D721Med (cell line): Measurements from ENCODE around the gene GARIN5A.

ENCODE experiments used
- DNase-seq: peaks from one replicate; pipeline ENCODE4 v3.0.0; 2011; ENCODE audit warnings: low spot score; ENCODE audit not compliant: insufficient read length
- FAIRE-seq: peaks from 2 replicates; lab custom pipeline; 2011; peaks lifted over from hg19 to GRCh38; lab: Jason Lieb, UNC
- CTCF ChIP-seq: IDR thresholded peaks from 2 replicates; pipeline ENCODE4 v1.5.1; 2012; ENCODE audit warnings: mild to moderate bottlenecking, control low read depth; ENCODE audit not compliant: insufficient read depth; ENCODE audit errors: missing control alignments

The GARIN5A gene

GRCh38 chr19:50498219-50499056 is 21.8 kb upstream of the GARIN5A start:
- FAIRE-seq: no peak
- no peak for DNase-seq
- TF ChIP-seq CTCF: no peak

GRCh38 chr19:50497022-50497405 is 20.4 kb upstream of the GARIN5A start:
- TF ChIP-seq CTCF: no peak
- FAIRE-seq (no peak), DNase-seq (no peak)

- no peak for DNase-seq
- no peak for TF ChIP-seq CTCF
Measured at GRCh38 chr19:50496189-50497021, 19.8 kb upstream of the GARIN5A start.

GRCh38 chr19:50495020-50495531 is 18.4 kb upstream of the GARIN5A start:
- no peak for TF ChIP-seq CTCF
- DNase-seq (no peak), FAIRE-seq (no peak)

More at GRCh38 chr19:50496189-50497021, 19.8 kb upstream of the GARIN5A start:
- FAIRE-seq: no peak

DNA sequence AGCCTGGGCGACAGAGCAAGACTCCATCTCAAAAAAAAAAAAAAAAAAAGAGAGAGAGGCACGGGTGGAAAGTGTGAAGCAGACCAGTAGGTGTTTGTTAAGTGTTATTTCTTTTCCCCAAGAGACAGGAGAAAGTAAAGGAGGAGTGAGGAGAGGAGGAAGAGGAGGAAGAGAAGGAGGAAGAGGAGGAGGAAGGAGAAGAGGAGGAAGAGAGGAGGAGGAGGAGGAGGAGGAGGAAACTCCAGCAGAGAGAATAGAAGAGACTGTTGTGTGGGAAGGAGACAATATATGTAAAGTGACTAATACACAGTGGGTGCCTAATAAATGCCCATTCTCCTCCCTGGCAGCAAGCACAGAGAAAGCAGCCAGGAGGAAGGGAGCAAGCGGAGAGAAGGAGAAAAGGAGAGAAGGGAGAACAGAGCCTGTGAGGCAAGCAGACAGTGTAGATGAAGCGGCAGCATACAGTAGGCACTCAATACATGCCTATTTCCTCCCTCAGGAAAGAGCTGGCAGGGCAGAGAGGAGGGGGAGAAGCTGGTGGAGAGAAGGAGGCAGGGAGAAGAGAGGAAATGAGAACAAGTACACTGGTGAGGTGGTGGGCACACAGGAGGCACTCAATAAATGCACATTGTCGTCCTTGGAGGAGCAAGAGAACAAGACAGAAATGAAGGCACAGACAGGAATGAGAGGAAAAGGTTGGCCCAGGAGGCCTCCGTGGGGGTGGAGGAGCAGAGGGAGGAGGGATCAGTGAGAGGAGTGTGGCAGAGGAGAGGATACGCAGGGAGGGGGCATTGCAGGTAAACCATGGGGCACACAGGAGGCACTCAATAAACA is 17.8 kb upstream of the GARIN5A start:
- TF ChIP-seq CTCF: no peak
- DNase-seq: no peak
- FAIRE-seq: no peak

GRCh38 chr19:50493171-50493570 is 16.5 kb upstream of the GARIN5A start:
- FAIRE-seq (no peak), DNase-seq (no peak)
- TF ChIP-seq CTCF: no peak
